Smooth muscle cell (in vitro differentiated cells): ENCODE measurements around the gene ACYP1. TPM values are rescaled to one million over a fixed set of nuclear protein-coding genes. Genes with fewer than 3 reads are reported as not detected.

ENCODE experiments used
- DNase-seq: peaks from one replicate; lab custom pipeline; 2025; ENCODE audit not compliant: unreplicated experiment; lab: John Stamatoyannopoulos, UW
- H2AFZ ChIP-seq: fragments of 200-600 bp; sonication (generic); 2 replicates; pipeline ENCODE4 v1.6.0; 2016; ENCODE audit warnings: antibody characterized with exemption, low read depth, mild to moderate bottlenecking
- H3F3A ChIP-seq: fragments of 200-600 bp; sonication (generic); 2 replicates; pipeline ENCODE4 v1.6.0; 2017; ENCODE audit warnings: antibody characterized with exemption, low read depth
- H3K27ac ChIP-seq: fragments of 200-600 bp; sonication (generic); 2 replicates; pipeline ENCODE4 v1.5.1; 2016; ENCODE audit warnings: low read depth, mild to moderate bottlenecking
- H3K27me3 ChIP-seq: fragments of 200-600 bp; sonication (generic); 2 replicates; pipeline ENCODE4 v1.6.1; 2016; ENCODE audit warnings: low read depth, mild to moderate bottlenecking
- H3K36me3 ChIP-seq: fragments of 200-600 bp; sonication (generic); 2 replicates; pipeline ENCODE4 v1.5.1; 2016; ENCODE audit warnings: low read depth
- H3K4me1 ChIP-seq: fragments of 200-600 bp; sonication (generic); 2 replicates; pipeline ENCODE4 v1.5.1; 2016; ENCODE audit warnings: low read depth
- H3K4me2 ChIP-seq: fragments of 200-600 bp; sonication (generic); 2 replicates; pipeline ENCODE4 v1.6.0; 2016; ENCODE audit warnings: mild to moderate bottlenecking
- H3K4me3 ChIP-seq: fragments of 200-600 bp; sonication (generic); 2 replicates; pipeline ENCODE4 v1.5.1; 2016; ENCODE audit warnings: mild to moderate bottlenecking
- H3K79me2 ChIP-seq: fragments of 200-600 bp; sonication (generic); 2 replicates; pipeline ENCODE4 v1.6.0; 2016; ENCODE audit warnings: low read depth, mild to moderate bottlenecking
- H3K9ac ChIP-seq: fragments of 200-600 bp; sonication (generic); 2 replicates; pipeline ENCODE4 v1.6.0; 2016; ENCODE audit warnings: low read depth
- H3K9me3 ChIP-seq: fragments of 200-600 bp; sonication (generic); replicated peaks from 2 replicates; pipeline ENCODE4 v1.5.1; 2016; ENCODE audit warnings: low read depth
- H4K20me1 ChIP-seq: fragments of 200-600 bp; sonication (generic); 2 replicates; pipeline ENCODE4 v1.6.0; 2016; ENCODE audit warnings: low read depth
- WGBS: methylation state at CpG from one replicate; pipeline ENCODE4 v1.1.7; 2016; ENCODE audit warnings: low lambda C conversion rate; 5-methylcytosine and 5-hydroxymethylcytosine counted together
- polyA plus RNA-seq: library from polyadenylated mRNA; unstranded; fragments of >200 nt; fragmentation: Nextera tagmentation; extraction: Ambion mirVana; gene quantifications from 2 replicates; pipeline ENCODE4 v1.2.1, GENCODE V29; 2016
- total RNA-seq: library from RNA; depleted of rRNA; stranded (reverse); fragments of >200 nt; gene quantifications from 2 replicates; pipeline ENCODE4 v1.2.3, GENCODE V29; 2014
- TF ChIP-seq, protein P1 (sequence below): fragments of 200-600 bp; sonication (generic); IDR thresholded peaks from 2 replicates; pipeline ENCODE4 v1.5.1; 2017; ENCODE audit warnings: borderline replicate concordance, mild to moderate bottlenecking, antibody characterized with exemption; ENCODE audit not compliant: insufficient read depth, poor library complexity, severe bottlenecking

ACYP1 gene
- total and polyA plus RNA-seq, 2 experiments from 2014 or later = 12.2 to 14.9 TPM

GRCh38 chr14:75023108-75023507 lies 40.7 kb downstream of the ACYP1 start:
- no peak overlapping the region for H3K9ac ChIP-seq
- TF ChIP-seq, protein P1, sequence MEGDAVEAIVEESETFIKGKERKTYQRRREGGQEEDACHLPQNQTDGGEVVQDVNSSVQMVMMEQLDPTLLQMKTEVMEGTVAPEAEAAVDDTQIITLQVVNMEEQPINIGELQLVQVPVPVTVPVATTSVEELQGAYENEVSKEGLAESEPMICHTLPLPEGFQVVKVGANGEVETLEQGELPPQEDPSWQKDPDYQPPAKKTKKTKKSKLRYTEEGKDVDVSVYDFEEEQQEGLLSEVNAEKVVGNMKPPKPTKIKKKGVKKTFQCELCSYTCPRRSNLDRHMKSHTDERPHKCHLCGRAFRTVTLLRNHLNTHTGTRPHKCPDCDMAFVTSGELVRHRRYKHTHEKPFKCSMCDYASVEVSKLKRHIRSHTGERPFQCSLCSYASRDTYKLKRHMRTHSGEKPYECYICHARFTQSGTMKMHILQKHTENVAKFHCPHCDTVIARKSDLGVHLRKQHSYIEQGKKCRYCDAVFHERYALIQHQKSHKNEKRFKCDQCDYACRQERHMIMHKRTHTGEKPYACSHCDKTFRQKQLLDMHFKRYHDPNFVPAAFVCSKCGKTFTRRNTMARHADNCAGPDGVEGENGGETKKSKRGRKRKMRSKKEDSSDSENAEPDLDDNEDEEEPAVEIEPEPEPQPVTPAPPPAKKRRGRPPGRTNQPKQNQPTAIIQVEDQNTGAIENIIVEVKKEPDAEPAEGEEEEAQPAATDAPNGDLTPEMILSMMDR = no peak
- peaks cover 5% of the 10 kb centered on the region for H3K36me3 ChIP-seq
- no peaks in the 10 kb centered on the region for H3K4me1 ChIP-seq
- no peak overlapping the region for H3K27ac ChIP-seq
- no peak for DNase-seq
- H3K27me3 ChIP-seq = no peaks in the 10 kb centered on the region
- H2AFZ ChIP-seq = no peak overlapping the region
- H3K79me2 ChIP-seq = no peaks in the 10 kb centered on the region
- 88% methylated on average over 1 of the region's 1 CpG for WGBS
- no peaks in the 10 kb centered on the region for H4K20me1 ChIP-seq
- no peaks in the 10 kb centered on the region for H3F3A ChIP-seq
- no peak overlapping the region for H3K4me2 ChIP-seq
- no peak overlapping the region for H3K4me3 ChIP-seq
- no peaks in the 10 kb centered on the region for H3K9me3 ChIP-seq

DNA sequence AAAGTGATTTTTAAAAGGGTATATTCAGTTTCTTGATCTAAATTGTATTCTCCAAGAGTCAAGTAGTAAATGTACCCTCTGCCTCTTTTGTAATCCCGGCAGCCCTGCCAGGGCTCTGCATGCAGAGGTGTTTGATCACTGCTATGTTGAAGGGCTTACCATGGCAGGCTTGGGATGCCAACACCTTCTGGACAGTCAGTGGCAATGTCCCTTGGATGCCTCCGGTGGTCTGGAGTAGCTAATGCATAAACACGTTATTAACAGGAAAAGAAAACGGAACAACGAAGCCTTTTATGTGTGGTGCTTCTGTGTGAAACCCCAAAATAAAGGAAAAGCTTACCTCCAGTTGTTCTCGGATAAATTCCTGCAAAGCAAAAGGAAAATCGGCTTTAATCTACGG lies 41.2 kb downstream of the ACYP1 start:
- DNase-seq = no peak
- H3K27ac ChIP-seq = no peak overlapping the region
- 84% methylated on average over 8 of the region's 8 CpGs for WGBS

DNA sequence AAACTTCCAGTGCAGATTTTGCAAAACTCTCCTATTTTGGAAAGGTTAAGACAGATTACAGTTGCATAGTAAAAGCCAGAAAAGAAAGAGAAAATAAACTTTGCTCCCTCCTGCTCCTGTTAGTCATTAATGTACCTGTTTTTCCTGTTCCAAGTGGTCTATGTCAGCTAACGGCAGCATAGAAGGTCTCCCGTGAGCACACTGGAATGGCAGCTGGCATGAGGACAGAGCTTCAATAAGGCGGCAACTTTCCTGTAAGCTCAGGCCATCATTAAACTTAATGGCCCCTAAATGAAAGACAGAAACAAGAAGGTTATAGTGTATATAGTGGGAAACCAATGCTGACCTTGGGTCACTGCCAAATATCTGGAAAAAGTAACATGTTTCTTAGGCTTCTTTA lies 45.1 kb downstream of the ACYP1 start:
- no peak overlapping the region for H3K4me2 ChIP-seq
- no peak for DNase-seq
- 74% methylated on average over 3 of the region's 3 CpGs for WGBS
- H2AFZ ChIP-seq = no peak overlapping the region
- peak overlapping the region; percentile 19 for H3K27ac ChIP-seq
- H3F3A ChIP-seq = no peaks in the 10 kb centered on the region
- H4K20me1 ChIP-seq = no peaks in the 10 kb centered on the region
- H3K9me3 ChIP-seq = no peaks in the 10 kb centered on the region
- H3K4me3 ChIP-seq = no peak overlapping the region
- H3K79me2 ChIP-seq = no peaks in the 10 kb centered on the region
- H3K9ac ChIP-seq = no peak overlapping the region
- H3K4me1 ChIP-seq = no peaks in the 10 kb centered on the region
- no peaks in the 10 kb centered on the region for H3K27me3 ChIP-seq
- TF ChIP-seq, protein P1 = no peak
- H3K36me3 ChIP-seq = peaks cover 20% of the 10 kb centered on the region

More for the DNA sequence above, 41.2 kb downstream of the ACYP1 start:
- Histone ChIP-seq H3K79me2 (no peaks in the 10 kb centered on the region), H3K9me3 (no peaks in the 10 kb centered on the region), H3K4me1 (no peaks in the 10 kb centered on the region), H3K36me3 (peaks cover 5% of the 10 kb centered on the region), H3K9ac (no peak overlapping the region), H3K4me3 (no peak overlapping the region), H3K4me2 (no peak overlapping the region), H3F3A (no peaks in the 10 kb centered on the region), H2AFZ (no peak overlapping the region), H3K27me3 (no peaks in the 10 kb centered on the region), H4K20me1 (no peaks in the 10 kb centered on the region)
- TF ChIP-seq, protein P1 = peak; percentile 27

GRCh38 chr14:75016815-75017214 lies 47.0 kb downstream of the ACYP1 start:
- TF ChIP-seq, protein P1 = no peak

More at GRCh38 chr14:75016815-75017214, 47.0 kb downstream of the ACYP1 start:
- Histone ChIP-seq H2AFZ (no peak overlapping the region), H3K27me3 (no peaks in the 10 kb centered on the region), H3K4me3 (no peak overlapping the region), H3K9me3 (no peaks in the 10 kb centered on the region), H3K27ac (no peak overlapping the region), H3K79me2 (no peaks in the 10 kb centered on the region), H4K20me1 (no peaks in the 10 kb centered on the region), H3K9ac (no peak overlapping the region), H3K36me3 (peaks cover 20% of the 10 kb centered on the region), H3K4me1 (no peaks in the 10 kb centered on the region), H3K4me2 (no peak overlapping the region), H3F3A (peaks cover 11% of the 10 kb centered on the region)
- no peak for DNase-seq
- 98% methylated on average over 3 of the region's 3 CpGs for WGBS
